Measurements from ENCODE around the gene KIAA0319L.

- TF ChIP-seq CTCF (conservative IDR thresholded peaks at IDR 0.05; ENCODE audit: low read depth, low read length), result no peak
- no peak for TF ChIP-seq EZH2 (IDR thresholded peaks at IDR 0.05; ENCODE audit: low read length, unreplicated experiment)
- no peak for TF ChIP-seq EZH2phosphoT487 (IDR thresholded peaks at IDR 0.05; ENCODE audit: borderline replicate concordance, low read length)
Observed at GRCh38 chr1:35505911-35506798, 51.0 kb downstream of the KIAA0319L start.

Measured in PC-3 (cell line).